Lower leg skin (tissue), 4 donors: ENCODE data around the gene SCGB1C1. TPM values are rescaled to one million over a fixed set of nuclear protein-coding genes. Genes with fewer than 3 reads are reported as not detected.
"Not testable (repeated sequence)": the region's sequence is repeated elsewhere in the genome, so short reads cannot be mapped to it uniquely, and the experiment has no call there.

Source experiments
- DNase-seq, 2 donors: peaks; one replicate each; pipeline ENCODE4 v3.0.0-alpha.2; 2019; ENCODE audit warnings: low spot score in 2 of 2
- H3K4me3 ChIP-seq: fragments of 200-600 bp; sonication (generic); 2 replicates; pipeline ENCODE4 v1.5.1; 2017; ENCODE audit warnings: mild to moderate bottlenecking, low read depth; ENCODE audit not compliant: poor library complexity, severe bottlenecking
- CTCF ChIP-seq, 3 donors: fragments of 450-650 bp; IDR thresholded peaks; one replicate each; pipeline ENCODE4 v1.5.1; 2016; ENCODE audit warnings: antibody characterized with exemption in 3 of 3, mild to moderate bottlenecking in 3 of 3, moderate library complexity in 2 of 3
- POLR2A ChIP-seq, 2 donors: fragments of 450-650 bp; IDR thresholded peaks; one replicate each; pipeline ENCODE4 v1.6.1; 2016 to 2017; ENCODE audit warnings: antibody characterized with exemption in 2 of 2, mild to moderate bottlenecking in 1 of 2, moderate library complexity in 1 of 2
- WGBS, 2 donors: methylation state at CpG; one replicate each; pipeline ENCODE4 v1.1.5; 2018; 5-methylcytosine and 5-hydroxymethylcytosine counted together
- intact Hi-C: fragments of 100-400 bp; cut with DNase I; formaldehyde crosslinking; loops from one replicate; pipeline ENCODE4 v1.15.0; 2023; ENCODE audit warnings: low total_unique reads
- total RNA-seq, 4 donors: library from RNA; depleted of rRNA; stranded (reverse); fragments of >200 nt; gene quantifications; one replicate each; pipeline ENCODE4 v1.1.0, GENCODE V29; 2016

Gene SCGB1C1
- total RNA-seq, 4 donors from 2014 or later = not detected

- 82 to 94% methylated on average over 11 of the region's 11 CpGs for WGBS, 2 donors
- no peak overlapping the region for H3K4me3 ChIP-seq
- TF ChIP-seq CTCF (IDR thresholded peaks at IDR 0.05) = no peak
- TF ChIP-seq POLR2A (IDR thresholded peaks at IDR 0.05) = no peak
- intact Hi-C loops = no loop called here
- DNase-seq = no peak
These were observed 23.4 kb downstream of the SCGB1C1 start for GRCh38 chr11:216081-216974.

- 91 to 94% methylated on average over 3 of the region's 3 CpGs for WGBS, 2 donors
- DNase-seq = no peak
- intact Hi-C loops = no loop called here
- TF ChIP-seq CTCF (IDR thresholded peaks at IDR 0.05) (no peak), POLR2A (IDR thresholded peaks at IDR 0.05) (no peak)
- H3K4me3 ChIP-seq = no peak overlapping the region
These were observed 24.8 kb downstream of the SCGB1C1 start for GRCh38 chr11:217704-218103.

- intact Hi-C loops = no loop called here
- no peak overlapping the region for H3K4me3 ChIP-seq
- DNase-seq = peak in 1 of 2 donors; percentile 84
- no peak for TF ChIP-seq CTCF (IDR thresholded peaks at IDR 0.05)
- TF ChIP-seq POLR2A (IDR thresholded peaks at IDR 0.05) = no peak
- WGBS, 2 donors = 90 to 91% methylated on average over 29 of the region's 29 CpGs
These were observed 26.1 kb downstream of the SCGB1C1 start for GRCh38 chr11:218815-219593.

- H3K4me3 ChIP-seq, DNase-seq, intact Hi-C loops: not testable (repeated sequence)
- 85 to 93% methylated on average over 3 of the region's 3 CpGs for WGBS, 2 donors
These were observed 27.9 kb downstream of the SCGB1C1 start for GRCh38 chr11:220641-221215.

- intact Hi-C loops = no loop called here
- no peak for DNase-seq
These were observed 28.7 kb downstream of the SCGB1C1 start for GRCh38 chr11:221539-221938.

More at GRCh38 chr11:221539-221938, 28.7 kb downstream of the SCGB1C1 start:
- H3K4me3 ChIP-seq = no peak overlapping the region
- TF ChIP-seq CTCF (IDR thresholded peaks at IDR 0.05) (no peak), POLR2A (IDR thresholded peaks at IDR 0.05) (no peak)
- WGBS, 2 donors = 90 to 91% methylated on average over 7 of the region's 7 CpGs
